ENCODE results near the gene ITPR3. TPM values are rescaled to one million over a fixed set of nuclear protein-coding genes. Genes with fewer than 3 reads are reported as not detected.

Gene ITPR3
- total RNA-seq, 2 donors from 2014 or later, result 21.8 to 99.1 TPM

DNA sequence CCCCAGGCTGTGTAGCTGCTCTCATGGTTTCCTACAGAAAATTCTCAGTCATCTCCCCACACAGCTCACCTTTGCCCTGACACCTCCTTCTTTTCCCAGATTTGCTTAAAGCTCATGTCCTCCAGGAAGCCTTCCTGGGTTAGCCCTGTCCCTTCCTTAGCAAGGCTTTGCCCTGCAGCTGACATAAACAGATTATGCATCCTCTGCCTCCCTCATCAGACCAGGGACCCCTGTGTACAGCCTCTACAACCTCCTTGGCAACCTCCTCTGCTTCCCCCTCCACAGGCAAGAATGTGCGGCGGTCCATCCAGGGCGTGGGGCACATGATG lies 50.6 kb downstream of the ITPR3 start:
- H3K36me3 ChIP-seq, result no peaks in the 10 kb centered on the region
- no peak for TF ChIP-seq POLR2A (IDR thresholded peaks at IDR 0.05)
- TF ChIP-seq POLR2AphosphoS5 (IDR thresholded peaks at IDR 0.05), result no peak
- TF ChIP-seq, protein P1, sequence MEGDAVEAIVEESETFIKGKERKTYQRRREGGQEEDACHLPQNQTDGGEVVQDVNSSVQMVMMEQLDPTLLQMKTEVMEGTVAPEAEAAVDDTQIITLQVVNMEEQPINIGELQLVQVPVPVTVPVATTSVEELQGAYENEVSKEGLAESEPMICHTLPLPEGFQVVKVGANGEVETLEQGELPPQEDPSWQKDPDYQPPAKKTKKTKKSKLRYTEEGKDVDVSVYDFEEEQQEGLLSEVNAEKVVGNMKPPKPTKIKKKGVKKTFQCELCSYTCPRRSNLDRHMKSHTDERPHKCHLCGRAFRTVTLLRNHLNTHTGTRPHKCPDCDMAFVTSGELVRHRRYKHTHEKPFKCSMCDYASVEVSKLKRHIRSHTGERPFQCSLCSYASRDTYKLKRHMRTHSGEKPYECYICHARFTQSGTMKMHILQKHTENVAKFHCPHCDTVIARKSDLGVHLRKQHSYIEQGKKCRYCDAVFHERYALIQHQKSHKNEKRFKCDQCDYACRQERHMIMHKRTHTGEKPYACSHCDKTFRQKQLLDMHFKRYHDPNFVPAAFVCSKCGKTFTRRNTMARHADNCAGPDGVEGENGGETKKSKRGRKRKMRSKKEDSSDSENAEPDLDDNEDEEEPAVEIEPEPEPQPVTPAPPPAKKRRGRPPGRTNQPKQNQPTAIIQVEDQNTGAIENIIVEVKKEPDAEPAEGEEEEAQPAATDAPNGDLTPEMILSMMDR (IDR thresholded peaks at IDR 0.05), result no peak
- H3K4me1 ChIP-seq (replicated peaks), result no peaks in the 10 kb centered on the region
- no peaks in the 10 kb centered on the region for H3K27me3 ChIP-seq (replicated peaks; ENCODE audit: insufficient read depth)
- no peak overlapping the region for H3K4me3 ChIP-seq
- intact Hi-C loops (cut with DNase I), result loop anchor here (5.0 kb wide), 1 partner anchor 84 kb away; no protein-coding TSS in a partner anchor
- no peaks in the 10 kb centered on the region for H3K9me3 ChIP-seq
- WGBS, result 89% methylated on average over 3 of the region's 3 CpGs
- no peak overlapping the region for H3K27ac ChIP-seq
- DNase-seq (ENCODE audit: low spot score), result no peak

DNA sequence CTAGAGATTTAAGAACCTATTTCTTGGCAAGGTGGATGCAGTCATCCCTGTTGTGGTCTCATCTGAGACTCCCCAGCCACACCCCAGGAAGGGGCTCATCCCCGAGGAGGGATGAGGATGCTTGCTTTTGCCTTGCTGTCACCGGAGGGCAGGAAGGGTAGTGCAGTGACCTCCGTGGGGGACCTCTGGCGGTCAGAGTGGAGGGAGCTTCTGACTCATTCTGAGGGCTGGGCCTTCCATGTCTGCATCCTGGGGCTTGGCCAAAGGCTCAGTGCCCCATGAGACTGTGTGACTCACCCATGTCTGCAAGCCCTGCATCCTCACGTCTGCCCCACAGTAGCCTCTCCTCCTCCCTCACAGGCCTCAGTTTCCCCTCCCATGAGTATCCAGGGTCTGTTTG lies 51.7 kb downstream of the ITPR3 start:
- DNase-seq (ENCODE audit: low spot score), result no peak
- Histone ChIP-seq H3K4me3 (no peak overlapping the region), H3K9me3 (no peaks in the 10 kb centered on the region), H3K27ac (no peak overlapping the region), H3K27me3 (replicated peaks; ENCODE audit: insufficient read depth) (no peaks in the 10 kb centered on the region), H3K4me1 (replicated peaks) (no peaks in the 10 kb centered on the region), H3K36me3 (no peaks in the 10 kb centered on the region)
- intact Hi-C loops (cut with DNase I), result loop anchor here (5.0 kb wide), 1 partner anchor 86 kb away; no protein-coding TSS in a partner anchor
- 46% methylated on average over 5 of the region's 5 CpGs for WGBS
- no peak for TF ChIP-seq POLR2A (IDR thresholded peaks at IDR 0.05)
- TF ChIP-seq POLR2AphosphoS5 (IDR thresholded peaks at IDR 0.05), result peak; percentile 6
- TF ChIP-seq, protein P1 (IDR thresholded peaks at IDR 0.05), result peak in 2 of 4 experiments; percentile 28 to 54

DNA sequence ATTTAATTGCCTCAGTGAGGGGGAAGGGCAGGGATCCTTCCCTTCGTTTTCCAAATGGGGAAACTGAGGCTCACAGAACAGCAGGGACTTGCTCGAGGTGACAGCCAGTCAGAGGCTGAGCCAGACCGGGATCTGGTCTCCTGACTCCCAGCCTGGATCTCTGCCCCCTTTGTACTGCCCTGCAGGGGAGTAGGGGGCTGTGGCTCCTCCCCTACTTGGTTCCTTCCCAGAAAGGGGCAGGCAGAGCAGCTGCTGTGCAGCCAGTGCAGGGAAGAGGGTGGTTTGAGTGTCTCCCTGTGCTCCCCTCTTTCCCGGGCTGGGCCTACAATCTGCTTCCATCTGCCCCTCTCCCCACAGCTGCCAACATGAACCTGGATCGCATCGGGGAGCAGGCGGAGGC lies 52.7 kb downstream of the ITPR3 start:
- H3K4me3 ChIP-seq, result no peak overlapping the region
- no peaks in the 10 kb centered on the region for H3K9me3 ChIP-seq
- WGBS, result 70% methylated on average over 7 of the region's 7 CpGs
- no peak for DNase-seq (ENCODE audit: low spot score)
- no peaks in the 10 kb centered on the region for H3K27me3 ChIP-seq (replicated peaks; ENCODE audit: insufficient read depth)
- intact Hi-C loops (cut with DNase I), result loop anchor here (5.0 kb wide), 1 partner anchor 87 kb away; no protein-coding TSS in a partner anchor
- TF ChIP-seq POLR2A (IDR thresholded peaks at IDR 0.05), result no peak
- TF ChIP-seq, protein P1 (IDR thresholded peaks at IDR 0.05), result no peak
- no peak for TF ChIP-seq POLR2AphosphoS5 (IDR thresholded peaks at IDR 0.05)
- no peaks in the 10 kb centered on the region for H3K4me1 ChIP-seq (replicated peaks)
- no peak overlapping the region for H3K27ac ChIP-seq
- H3K36me3 ChIP-seq, result peaks cover 0 to 1% of the 10 kb centered on the region in 2 donors

DNA sequence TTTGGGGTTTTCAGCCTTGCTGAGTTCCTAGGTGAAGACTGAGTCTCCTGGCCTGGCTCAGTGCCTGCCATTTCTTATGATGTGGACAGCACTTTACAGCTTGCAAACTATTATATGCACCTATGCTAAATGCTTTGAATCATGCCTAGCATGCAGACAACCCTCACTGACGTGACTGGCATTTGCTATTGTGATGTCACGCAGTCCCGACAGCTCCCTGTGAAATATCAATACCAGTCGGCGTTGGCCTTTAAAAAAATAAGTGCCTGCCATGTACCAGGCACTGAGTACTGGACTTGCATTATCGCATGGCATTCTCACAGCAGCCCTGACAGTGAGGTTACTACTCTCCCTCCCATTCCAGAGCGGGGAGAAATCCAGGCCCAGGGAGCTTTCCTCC lies 54.8 kb downstream of the ITPR3 start:
- no peak overlapping the region for H3K27ac ChIP-seq
- H3K4me3 ChIP-seq, result no peak overlapping the region
- no peak for DNase-seq (ENCODE audit: low spot score)
- intact Hi-C loops (cut with DNase I), result no loop called here
- peaks cover 0 to 5% of the 10 kb centered on the region in 2 donors for H3K36me3 ChIP-seq
- no peaks in the 10 kb centered on the region for H3K4me1 ChIP-seq (replicated peaks)
- H3K27me3 ChIP-seq (replicated peaks; ENCODE audit: insufficient read depth), result no peaks in the 10 kb centered on the region
- no peaks in the 10 kb centered on the region for H3K9me3 ChIP-seq
- TF ChIP-seq, protein P1 (IDR thresholded peaks at IDR 0.05), result no peak
- TF ChIP-seq POLR2AphosphoS5 (IDR thresholded peaks at IDR 0.05) (no peak), POLR2A (IDR thresholded peaks at IDR 0.05) (no peak)
- 98% methylated on average over 7 of the region's 7 CpGs for WGBS

DNA sequence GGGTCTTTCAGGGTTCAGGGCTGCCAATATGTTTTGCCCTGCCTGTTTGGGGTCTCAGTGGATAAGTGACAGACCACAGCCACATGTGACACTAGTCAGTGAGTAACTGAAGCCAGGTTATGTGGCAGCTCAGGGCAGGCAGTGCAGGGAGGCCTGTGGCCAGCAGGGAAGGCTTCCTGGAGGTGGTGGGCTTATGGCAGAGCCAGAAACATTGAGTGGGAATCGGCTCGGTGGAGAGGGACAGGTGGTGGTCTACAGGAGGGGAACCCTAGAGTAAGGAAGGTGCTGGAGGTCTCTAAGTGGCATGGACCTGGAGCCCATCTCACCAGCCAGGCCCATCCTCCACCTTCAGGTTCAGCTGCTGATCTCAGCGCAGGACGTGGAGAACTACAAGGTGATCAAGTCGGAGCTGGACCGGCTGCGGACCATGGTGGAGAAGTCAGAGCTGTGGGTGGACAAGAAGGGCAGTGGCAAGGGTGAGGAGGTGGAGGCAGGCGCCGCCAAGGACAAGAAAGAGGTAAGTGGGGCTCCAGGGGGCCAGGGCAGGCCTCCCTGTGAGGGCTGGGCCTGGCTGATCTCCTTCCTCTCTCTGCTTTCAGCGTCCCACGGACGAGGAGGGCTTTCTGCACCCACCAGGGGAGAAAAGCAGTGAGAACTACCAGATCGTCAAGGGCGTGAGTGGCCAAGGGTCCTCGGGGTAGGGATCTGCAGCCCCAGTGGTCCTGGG lies 55.5 kb downstream of the ITPR3 start:
- Histone ChIP-seq H3K36me3 (peaks cover 0 to 5% of the 10 kb centered on the region in 2 donors), H3K27ac (no peak overlapping the region), H3K4me3 (no peak overlapping the region), H3K4me1 (replicated peaks) (no peaks in the 10 kb centered on the region), H3K9me3 (no peaks in the 10 kb centered on the region), H3K27me3 (replicated peaks; ENCODE audit: insufficient read depth) (no peaks in the 10 kb centered on the region)
- WGBS, result 84% methylated on average over 15 of the region's 15 CpGs
- no peak for TF ChIP-seq POLR2AphosphoS5 (IDR thresholded peaks at IDR 0.05)
- TF ChIP-seq, protein P1 (IDR thresholded peaks at IDR 0.05), result no peak
- TF ChIP-seq POLR2A (IDR thresholded peaks at IDR 0.05), result no peak
- intact Hi-C loops (cut with DNase I), result no loop called here
- DNase-seq (ENCODE audit: low spot score), result no peak

Measured in prostate gland (tissue), 2 donors.